Neural progenitor cell (in vitro differentiated cells): ENCODE data around the gene SLAIN2. TPM values are rescaled to one million over a fixed set of nuclear protein-coding genes. Genes with fewer than 3 reads are reported as not detected.
"Not testable (repeated sequence)": the region's sequence is repeated elsewhere in the genome, so short reads cannot be mapped to it uniquely, and the experiment has no call there.

ENCODE experiments used
- DNase-seq: peaks from one replicate; pipeline ENCODE4 v3.0.0-alpha.2; 2016; ENCODE audit warnings: low spot score
- H2AFZ ChIP-seq: fragments of 200-600 bp; sonication (generic); replicated peaks from 2 replicates; pipeline ENCODE4 v1.6.1; 2016; ENCODE audit warnings: antibody characterized with exemption
- H3F3A ChIP-seq: fragments of 200-600 bp; sonication (generic); 2 replicates; pipeline ENCODE4 v1.6.1; 2016; ENCODE audit warnings: antibody characterized with exemption, low read depth
- H3K27ac ChIP-seq: fragments of 200-600 bp; sonication (generic); 2 replicates; pipeline ENCODE4 v1.5.1; 2016; ENCODE audit warnings: mild to moderate bottlenecking
- H3K27me3 ChIP-seq: fragments of 200-600 bp; sonication (generic); 2 replicates; pipeline ENCODE4 v1.6.1; 2016; ENCODE audit warnings: mild to moderate bottlenecking, moderate library complexity
- H3K36me3 ChIP-seq: fragments of 200-600 bp; sonication (generic); 2 replicates; pipeline ENCODE4 v1.5.1; 2016
- H3K4me1 ChIP-seq: fragments of 200-600 bp; sonication (generic); 2 replicates; pipeline ENCODE4 v1.6.1; 2016; ENCODE audit warnings: mixed run types
- H3K4me2 ChIP-seq: fragments of 200-600 bp; sonication (generic); 2 replicates; pipeline ENCODE4 v1.6.1; 2016
- H3K4me3 ChIP-seq: fragments of 200-600 bp; sonication (generic); 2 replicates; pipeline ENCODE4 v1.5.1; 2016
- H3K79me2 ChIP-seq: fragments of 200-600 bp; sonication (generic); 2 replicates; pipeline ENCODE4 v1.6.1; 2016; ENCODE audit warnings: low read depth
- H3K9ac ChIP-seq: fragments of 200-600 bp; sonication (generic); 2 replicates; pipeline ENCODE4 v1.6.1; 2016
- H3K9me3 ChIP-seq: fragments of 200-600 bp; sonication (generic); 2 replicates; pipeline ENCODE4 v1.5.1; 2016; ENCODE audit warnings: low read depth
- H4K20me1 ChIP-seq: fragments of 200-600 bp; sonication (generic); 2 replicates; pipeline ENCODE4 v1.6.1; 2016; ENCODE audit warnings: low read depth
- H3K27ac Mint-ChIP-seq: 3 replicates; pipeline ENCODE4 v1.8.0; 2021; ENCODE audit warnings: mixed read lengths
- H3K27me3 Mint-ChIP-seq: 2 replicates; pipeline ENCODE4 v1.8.0; 2022; ENCODE audit warnings: low read depth, mild to moderate bottlenecking, inconsistent platforms, moderate library complexity, mixed read lengths; ENCODE audit not compliant: insufficient read depth
- H3K36me3 Mint-ChIP-seq: 3 replicates; pipeline ENCODE4 v1.8.0; 2021; ENCODE audit warnings: mixed read lengths
- H3K4me1 Mint-ChIP-seq: 3 replicates; pipeline ENCODE4 v1.8.0; 2021; ENCODE audit warnings: mixed read lengths
- H3K4me3 Mint-ChIP-seq: 3 replicates; pipeline ENCODE4 v1.8.0; 2021; ENCODE audit warnings: mild to moderate bottlenecking, moderate library complexity, mixed read lengths
- H3K9me3 Mint-ChIP-seq: 3 replicates; pipeline ENCODE4 v1.8.0; 2020; ENCODE audit warnings: mixed read lengths
- CTCF ChIP-seq: fragments of 200-600 bp; sonication (generic); IDR thresholded peaks from 2 replicates; pipeline ENCODE4 v1.5.1; 2017; ENCODE audit warnings: antibody characterized with exemption, mild to moderate bottlenecking
- EZH2 ChIP-seq: fragments of 200-600 bp; sonication (generic); IDR thresholded peaks from 2 replicates; pipeline ENCODE4 v1.6.1; 2017; ENCODE audit warnings: antibody characterized with exemption, mild to moderate bottlenecking, moderate library complexity
- EZH2phosphoT487 ChIP-seq: fragments of 200-600 bp; sonication (generic); IDR thresholded peaks from 2 replicates; pipeline ENCODE4 v1.6.1; 2017; ENCODE audit warnings: antibody characterized with exemption
- total RNA-seq: library from RNA; depleted of rRNA; stranded (reverse); fragments of >200 nt; gene quantifications from 2 replicates; pipeline ENCODE4 v1.2.3, GENCODE V29; 2015; ENCODE audit warnings: low replicate concordance

SLAIN2 gene
- total RNA-seq, 1 donor from 2014 or later = 25.4 TPM

DNA sequence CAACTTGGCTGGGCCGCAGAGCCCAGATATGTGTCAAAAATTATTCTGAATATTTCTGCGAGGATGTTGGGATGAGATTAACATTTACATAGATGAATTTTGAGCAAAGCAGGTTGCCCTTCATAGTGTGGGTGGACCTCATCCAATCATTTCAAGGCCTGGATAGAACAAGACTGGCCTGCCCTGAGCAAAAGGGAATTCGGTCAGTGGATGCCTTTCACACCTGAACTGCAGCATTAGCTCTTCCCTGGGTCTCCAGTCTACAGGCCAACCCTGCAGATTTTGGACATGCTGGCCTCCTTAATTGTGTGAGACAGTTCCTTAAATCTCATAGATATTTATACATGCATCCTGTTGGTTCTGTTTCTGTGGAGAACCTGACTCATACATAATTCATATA is 109.4 kb downstream of the SLAIN2 start:
- Histone ChIP-seq H3K9me3 (no peaks in the 10 kb centered on the region), H3K9ac (no peak overlapping the region), H3K4me3 (no peak overlapping the region), H2AFZ (no peak overlapping the region), H3K79me2 (no peaks in the 10 kb centered on the region), H3K27ac (no peak overlapping the region), H4K20me1 (no peaks in the 10 kb centered on the region), H3K4me2 (no peak overlapping the region), H3K4me1 (no peaks in the 10 kb centered on the region), H3K36me3 (no peaks in the 10 kb centered on the region), H3K27me3 (no peaks in the 10 kb centered on the region), H3F3A (peaks cover 5% of the 10 kb centered on the region)
- peaks cover 2% of the 10 kb centered on the region for H3K27me3 Mint-ChIP-seq
- no peak for DNase-seq
- TF ChIP-seq CTCF = no peak
- TF ChIP-seq EZH2 = no peak
- no peak for TF ChIP-seq EZH2phosphoT487
- H3K36me3 Mint-ChIP-seq = no peaks in the 10 kb centered on the region
- H3K4me1 Mint-ChIP-seq = no peaks in the 10 kb centered on the region
- H3K9me3 Mint-ChIP-seq = peaks cover 2% of the 10 kb centered on the region
- no peak overlapping the region for H3K4me3 Mint-ChIP-seq
- H3K27ac Mint-ChIP-seq = no peak overlapping the region

GRCh38 chr4:48451656-48452055 is 110.3 kb downstream of the SLAIN2 start:
- not testable (repeated sequence) for H3K27ac ChIP-seq, DNase-seq, H3F3A ChIP-seq, H3K27me3 ChIP-seq, H3K9ac ChIP-seq, H3K79me2 ChIP-seq, H2AFZ ChIP-seq, H3K36me3 Mint-ChIP-seq, H3K9me3 ChIP-seq, H3K36me3 ChIP-seq, H3K4me1 ChIP-seq, H3K27me3 Mint-ChIP-seq, H3K4me3 Mint-ChIP-seq, H3K4me3 ChIP-seq, H3K9me3 Mint-ChIP-seq, H3K27ac Mint-ChIP-seq, H3K4me1 Mint-ChIP-seq, H3K4me2 ChIP-seq, H4K20me1 ChIP-seq

GRCh38 chr4:48454591-48454990 is 113.3 kb downstream of the SLAIN2 start:
- DNase-seq = no peak
- Histone ChIP-seq H3K4me2 (no peak overlapping the region), H3K36me3 (no peaks in the 10 kb centered on the region), H4K20me1 (no peaks in the 10 kb centered on the region), H3K4me3 (no peak overlapping the region), H2AFZ (no peak overlapping the region), H3F3A (peaks cover 5% of the 10 kb centered on the region), H3K4me1 (no peaks in the 10 kb centered on the region), H3K79me2 (no peaks in the 10 kb centered on the region), H3K27ac (no peak overlapping the region), H3K27me3 (no peaks in the 10 kb centered on the region), H3K9me3 (no peaks in the 10 kb centered on the region), H3K9ac (no peak overlapping the region)
- Mint-ChIP-seq H3K9me3 (peaks cover 2% of the 10 kb centered on the region), H3K36me3 (no peaks in the 10 kb centered on the region), H3K4me1 (no peaks in the 10 kb centered on the region), H3K27me3 (peaks cover 2% of the 10 kb centered on the region), H3K27ac (no peak overlapping the region), H3K4me3 (no peak overlapping the region)
- TF ChIP-seq EZH2phosphoT487 (no peak), EZH2 (no peak), CTCF (no peak)

- TF ChIP-seq EZH2phosphoT487 (no peak), CTCF (no peak), EZH2 (no peak)
- H3K36me3 Mint-ChIP-seq = no peaks in the 10 kb centered on the region
- DNase-seq = no peak
- no peaks in the 10 kb centered on the region for H3K4me1 Mint-ChIP-seq
- Histone ChIP-seq H2AFZ (no peak overlapping the region), H3K27me3 (no peaks in the 10 kb centered on the region), H3K4me1 (no peaks in the 10 kb centered on the region), H3K9ac (no peak overlapping the region), H3K4me3 (no peak overlapping the region), H3K9me3 (no peaks in the 10 kb centered on the region), H3K4me2 (no peak overlapping the region), H3K27ac (no peak overlapping the region), H4K20me1 (no peaks in the 10 kb centered on the region), H3K79me2 (no peaks in the 10 kb centered on the region), H3K36me3 (no peaks in the 10 kb centered on the region), H3F3A (no peaks in the 10 kb centered on the region)
- H3K4me3 Mint-ChIP-seq = no peak overlapping the region
- H3K27me3 Mint-ChIP-seq = peaks cover 5% of the 10 kb centered on the region
- H3K27ac Mint-ChIP-seq = no peak overlapping the region
- H3K9me3 Mint-ChIP-seq = no peaks in the 10 kb centered on the region
These were observed 119.7 kb downstream of the SLAIN2 start for GRCh38 chr4:48461000-48461399.
